ENCODE data around the gene ICA1L.
"Not testable (repeated sequence)": the region's sequence is repeated elsewhere in the genome, so short reads cannot be mapped to it uniquely, and the experiment has no call there.

Gene ICA1L

DNA sequence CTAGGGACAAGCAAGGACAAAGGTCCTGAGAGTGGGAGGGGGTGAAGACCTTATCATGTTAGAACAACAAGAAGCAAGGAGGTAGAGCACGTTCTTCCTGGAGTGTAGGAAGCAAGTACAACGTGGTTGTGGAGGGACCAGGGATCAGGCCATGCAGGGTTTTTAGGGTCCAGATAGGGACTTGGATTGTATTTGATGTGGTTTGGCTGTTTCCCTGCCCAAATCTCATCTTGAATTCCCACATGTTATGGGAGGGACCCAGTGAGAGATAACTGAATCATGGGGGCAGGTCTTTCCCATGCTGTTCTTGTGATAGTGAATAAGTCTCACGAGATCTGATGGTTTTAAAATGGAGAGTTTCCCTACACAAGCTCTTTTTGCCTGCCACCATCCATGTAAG lies 53.2 kb downstream of the ICA1L start:
- no peak for DNase-seq (ENCODE audit: low read depth)
- no peak for TF ChIP-seq CTCF (conservative IDR thresholded peaks at IDR 0.05; ENCODE audit: low read length)
- no peak overlapping the region for H3K4me3 ChIP-seq (ENCODE audit: low read length)

DNA sequence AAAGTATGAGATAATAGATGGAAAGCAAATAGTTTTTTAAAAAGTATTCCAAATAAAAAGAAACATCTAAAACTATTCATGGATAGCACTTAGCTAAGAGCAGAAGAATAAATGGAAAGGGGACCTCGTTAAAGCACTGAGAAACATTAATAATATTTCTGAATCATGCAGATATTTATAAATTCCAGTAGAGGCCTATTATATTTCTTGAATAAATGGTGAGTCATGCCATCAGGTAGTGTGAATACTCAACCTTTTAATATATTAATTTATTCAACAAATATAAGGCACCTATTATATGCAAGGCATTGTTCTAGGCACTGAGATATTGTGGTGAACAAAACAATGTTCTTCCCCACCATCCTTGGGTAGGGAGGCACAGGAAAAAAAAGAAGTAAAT lies 53.8 kb downstream of the ICA1L start:
- no peak for DNase-seq (ENCODE audit: low read depth)
- H3K4me3 ChIP-seq (ENCODE audit: low read length): no peak overlapping the region
- TF ChIP-seq CTCF (conservative IDR thresholded peaks at IDR 0.05; ENCODE audit: low read length): no peak

DNA sequence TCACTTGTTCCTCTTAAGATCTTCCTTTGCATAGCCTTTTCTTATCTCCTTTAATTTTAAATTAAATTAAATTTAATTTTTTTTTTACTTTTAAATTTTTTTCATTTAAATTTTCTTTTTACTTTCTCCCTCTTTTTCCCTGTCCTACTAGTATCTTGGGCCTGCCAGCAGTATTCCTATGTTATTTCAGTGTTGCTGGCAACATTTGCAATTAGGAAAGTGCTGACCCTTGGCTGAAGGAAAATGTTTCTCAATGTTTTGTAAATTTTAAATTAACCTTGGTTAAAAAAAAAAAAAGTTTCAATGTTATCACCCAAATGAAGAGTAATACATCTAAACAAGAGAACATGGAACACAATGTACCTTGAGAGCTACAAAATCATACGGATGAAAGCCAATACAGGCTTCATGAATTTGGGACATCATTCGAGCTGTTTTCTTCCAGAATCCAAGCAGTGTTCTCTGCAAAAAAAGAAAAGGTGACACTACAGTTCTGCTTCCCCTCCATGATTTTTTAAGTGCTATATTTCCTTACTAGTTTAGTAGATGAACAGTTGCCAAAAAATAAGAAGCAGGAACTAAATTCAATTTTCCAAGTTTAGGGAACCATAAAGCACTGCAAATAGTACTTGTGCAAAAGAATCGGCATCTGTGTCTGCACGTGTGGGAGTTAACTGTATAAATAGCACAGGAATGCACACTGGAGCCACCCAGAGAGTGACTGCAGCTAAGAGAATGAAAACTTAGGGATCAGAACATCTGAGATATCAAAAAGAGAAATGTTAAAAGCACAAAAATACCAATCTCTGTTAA lies 55.8 kb downstream of the ICA1L start:
- DNase-seq (ENCODE audit: low read depth): peak; percentile 40
- H3K4me3 ChIP-seq (ENCODE audit: low read length): no peak overlapping the region
- no peak for TF ChIP-seq CTCF (conservative IDR thresholded peaks at IDR 0.05; ENCODE audit: low read length)

- no peak for DNase-seq (ENCODE audit: low read depth)
- H3K4me3 ChIP-seq (ENCODE audit: low read length): no peak overlapping the region
- no peak for TF ChIP-seq CTCF (conservative IDR thresholded peaks at IDR 0.05; ENCODE audit: low read length)
Observed at GRCh38 chr2:202814226-202814625, 57.3 kb downstream of the ICA1L start.

DNA sequence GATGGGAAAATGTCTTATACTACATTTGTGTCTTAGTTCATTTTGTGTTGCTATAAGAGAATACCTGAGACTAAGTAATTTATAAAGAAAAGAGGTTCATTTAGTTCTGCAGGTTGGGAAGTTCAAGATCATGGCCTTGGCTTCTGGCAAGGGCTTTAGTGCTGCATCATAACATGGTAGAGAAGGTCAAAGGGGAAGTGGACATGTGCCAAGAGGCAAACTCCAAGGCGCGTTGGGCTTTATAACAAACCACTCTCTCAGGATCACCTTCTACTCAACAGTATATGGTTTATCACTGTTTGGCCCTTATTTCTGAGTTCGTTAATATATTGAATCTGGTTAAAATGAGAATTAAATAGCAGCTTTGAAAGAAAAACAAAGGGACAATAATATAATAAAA lies 58.2 kb downstream of the ICA1L start:
- H3K4me3 ChIP-seq (ENCODE audit: low read length): no peak overlapping the region
- DNase-seq (ENCODE audit: low read depth): no peak
- TF ChIP-seq CTCF (conservative IDR thresholded peaks at IDR 0.05; ENCODE audit: low read length): no peak

DNA sequence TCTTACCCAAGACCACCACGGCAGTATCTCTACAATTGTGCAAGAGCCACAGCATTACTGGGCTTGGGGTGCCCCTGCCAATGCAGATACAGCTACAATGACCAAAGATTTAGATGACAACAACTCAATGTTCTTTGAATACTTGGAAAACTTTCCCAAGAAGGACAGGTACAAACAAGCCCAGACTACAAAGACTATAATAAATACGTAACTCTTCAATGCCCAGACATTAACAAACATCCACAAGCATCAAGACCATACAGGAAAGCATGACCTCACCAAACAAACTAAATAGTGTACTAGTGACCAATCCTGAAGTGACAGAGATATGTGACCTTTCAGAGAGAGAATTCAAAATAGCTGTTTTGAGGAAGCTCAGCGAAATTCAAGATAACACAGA lies 62.8 kb downstream of the ICA1L start:
- H3K4me3 ChIP-seq (ENCODE audit: low read length): no peak overlapping the region
- no peak for DNase-seq (ENCODE audit: low read depth)
- TF ChIP-seq CTCF (conservative IDR thresholded peaks at IDR 0.05; ENCODE audit: low read length): no peak

DNA sequence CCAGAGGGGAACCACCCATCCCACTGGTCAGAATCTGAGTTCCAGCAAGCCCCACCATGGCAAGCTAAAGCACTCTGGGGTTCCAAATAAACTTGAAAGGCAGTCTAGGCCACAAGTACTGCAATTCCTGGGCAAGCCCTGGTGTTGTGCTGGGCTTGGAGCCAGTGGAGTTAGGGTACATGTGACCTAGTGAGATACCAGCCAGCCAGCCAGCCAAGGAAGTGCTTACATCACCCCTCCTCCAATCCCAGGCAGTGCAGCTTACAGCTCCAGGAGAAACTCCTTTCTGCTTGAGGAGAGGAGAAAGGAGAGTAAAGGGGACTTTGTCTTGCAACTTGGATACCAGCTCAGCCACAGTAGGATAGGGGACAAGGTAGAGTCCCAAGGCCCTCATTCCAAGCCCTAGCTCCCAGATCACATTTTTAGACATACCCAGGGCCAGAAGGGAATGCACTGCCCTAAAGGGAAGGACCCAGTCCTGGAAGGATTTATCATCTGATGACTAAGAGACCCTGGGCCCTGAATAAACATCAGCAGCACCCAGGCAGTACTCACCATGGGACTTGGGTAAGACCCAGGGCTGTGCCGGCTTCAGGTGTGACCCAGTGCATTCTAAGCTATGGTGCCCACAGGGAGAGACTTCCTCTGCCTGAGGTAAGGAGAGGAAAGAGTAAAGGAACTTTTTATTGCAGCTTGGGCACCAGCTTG lies 64.0 kb downstream of the ICA1L start:
- DNase-seq (ENCODE audit: low read depth): peak; percentile 78
- not testable (repeated sequence) for H3K4me3 ChIP-seq (ENCODE audit: low read length)

- DNase-seq (ENCODE audit: low read depth); H3K4me3 ChIP-seq (ENCODE audit: low read length): not testable (repeated sequence)
Observed at GRCh38 chr2:202805911-202806310, 65.7 kb downstream of the ICA1L start.
